H1 (cell line): ENCODE data around the gene PPP1R12B. TPM values are rescaled to one million over a fixed set of nuclear protein-coding genes. Genes with fewer than 3 reads are reported as not detected.

Experiments used
- NANOG ChIP-seq: IDR thresholded peaks from 2 replicates; pipeline ENCODE4 v1.6.1; 2011; ENCODE audit warnings: low read length, low read depth, mild to moderate bottlenecking, inconsistent platforms; ENCODE audit not compliant: insufficient read depth, poor library complexity, severe bottlenecking
- SIX5 ChIP-seq: IDR thresholded peaks from 2 replicates; pipeline ENCODE4 v1.6.1; 2011; ENCODE audit warnings: mild to moderate bottlenecking, low read depth, low read length
- polyA plus RNA-seq, 7 experiments: library from polyadenylated mRNA; depleted of rRNA in 3 of 7; stranded (reverse) in 5 of 7; unstranded in 2 of 7; fragments of >200 nt in 5 of 7; fragments of 200-250 nt in 2 of 7; gene quantifications; 1 replicate in 5 of 7; 2 replicates in 1 of 7; 4 replicates in 1 of 7; pipeline versions ENCODE4 v1.2.1 to v1.2.3, GENCODE V29; 2011 to 2013; ENCODE audit warnings: missing spikeins in 2 of 7, mixed read lengths in 2 of 7
- total RNA-seq: library from RNA; stranded (reverse); fragmentation: NEBNext Ultra II Directional; extraction: Animal tissue kit (Norgen Biotek cat#: 25700); gene quantifications from 2 replicates; pipeline ENCODE4 v1.2.1, GENCODE V29; 2021

PPP1R12B gene
- total and polyA plus RNA-seq, 2 of the 8 experiments (the other 6 are each of a cell fraction or from before 2014, with no cell fraction given): 7.9 to 18.7 TPM

- TF ChIP-seq NANOG (no peak), SIX5 (no peak)
These were observed 237.1 kb downstream of the PPP1R12B start (continued) for GRCh38 chr1:202585590-202585933.
